ENCODE results near the gene MAGEL2. TPM values are rescaled to one million over a fixed set of nuclear protein-coding genes. Genes with fewer than 3 reads are reported as not detected.

MAGEL2 gene
- polyA plus RNA-seq, 1 of the 3 experiments (the other 2 are of a cell fraction) = 0.03 TPM

- Histone ChIP-seq H3K36me3 (replicated peaks in 1 of 2; ENCODE audit: control insufficient read depth in 1 of 2, insufficient read depth in 2 of 2, low read length in 1 of 2) (no peaks in the 10 kb centered on the region), H4K20me1 (ENCODE audit: insufficient read depth) (no peaks in the 10 kb centered on the region), H3K4me2 (no peak overlapping the region), H3K9ac (no peak overlapping the region), H3K9me2 (no peaks in the 10 kb centered on the region), H3K27me3 (ENCODE audit: insufficient read depth) (peaks cover 19% of the 10 kb centered on the region; the same call in 1 of the 2 replicates), H2AFZ (ENCODE audit: low read depth) (no peak overlapping the region), H3K27ac (ENCODE audit: low read depth in 2 of 2, low read length in 1 of 2) (no peak overlapping the region), H3F3A (replicated peaks; ENCODE audit: insufficient read depth) (no peaks in the 10 kb centered on the region), H3K4me1 (ENCODE audit: control insufficient read depth in 1 of 2, insufficient read depth in 2 of 2, low read depth in 1 of 2, low read length in 1 of 2) (no peaks in the 10 kb centered on the region), H3K4me3 (ENCODE audit: low read depth in 2 of 2, low read length in 1 of 2) (peak overlapping the region in 1 of 2 experiments; percentile 23; a peak in 1 of 4 replicates), H3K9me3 (no peaks in the 10 kb centered on the region), H3K79me2 (ENCODE audit: insufficient read depth) (no peaks in the 10 kb centered on the region)
- TF ChIP-seq, protein P1, sequence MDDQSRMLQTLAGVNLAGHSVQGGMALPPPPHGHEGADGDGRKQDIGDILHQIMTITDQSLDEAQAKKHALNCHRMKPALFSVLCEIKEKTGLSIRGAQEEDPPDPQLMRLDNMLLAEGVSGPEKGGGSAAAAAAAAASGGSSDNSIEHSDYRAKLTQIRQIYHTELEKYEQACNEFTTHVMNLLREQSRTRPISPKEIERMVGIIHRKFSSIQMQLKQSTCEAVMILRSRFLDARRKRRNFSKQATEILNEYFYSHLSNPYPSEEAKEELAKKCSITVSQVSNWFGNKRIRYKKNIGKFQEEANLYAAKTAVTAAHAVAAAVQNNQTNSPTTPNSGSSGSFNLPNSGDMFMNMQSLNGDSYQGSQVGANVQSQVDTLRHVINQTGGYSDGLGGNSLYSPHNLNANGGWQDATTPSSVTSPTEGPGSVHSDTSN (IDR thresholded peaks at IDR 0.05) = no peak
- TF ChIP-seq, protein P2, sequence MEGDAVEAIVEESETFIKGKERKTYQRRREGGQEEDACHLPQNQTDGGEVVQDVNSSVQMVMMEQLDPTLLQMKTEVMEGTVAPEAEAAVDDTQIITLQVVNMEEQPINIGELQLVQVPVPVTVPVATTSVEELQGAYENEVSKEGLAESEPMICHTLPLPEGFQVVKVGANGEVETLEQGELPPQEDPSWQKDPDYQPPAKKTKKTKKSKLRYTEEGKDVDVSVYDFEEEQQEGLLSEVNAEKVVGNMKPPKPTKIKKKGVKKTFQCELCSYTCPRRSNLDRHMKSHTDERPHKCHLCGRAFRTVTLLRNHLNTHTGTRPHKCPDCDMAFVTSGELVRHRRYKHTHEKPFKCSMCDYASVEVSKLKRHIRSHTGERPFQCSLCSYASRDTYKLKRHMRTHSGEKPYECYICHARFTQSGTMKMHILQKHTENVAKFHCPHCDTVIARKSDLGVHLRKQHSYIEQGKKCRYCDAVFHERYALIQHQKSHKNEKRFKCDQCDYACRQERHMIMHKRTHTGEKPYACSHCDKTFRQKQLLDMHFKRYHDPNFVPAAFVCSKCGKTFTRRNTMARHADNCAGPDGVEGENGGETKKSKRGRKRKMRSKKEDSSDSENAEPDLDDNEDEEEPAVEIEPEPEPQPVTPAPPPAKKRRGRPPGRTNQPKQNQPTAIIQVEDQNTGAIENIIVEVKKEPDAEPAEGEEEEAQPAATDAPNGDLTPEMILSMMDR (IDR thresholded peaks at IDR 0.05) = peak; percentile 92
- TF ChIP-seq RAD21 (IDR thresholded peaks at IDR 0.05; ENCODE audit: low read length) (peak; percentile 88), IRF3 (IDR thresholded peaks at IDR 0.05; ENCODE audit: low read depth, low read length) (no peak), SMC3 (IDR thresholded peaks at IDR 0.05; ENCODE audit: low read depth, low read length) (peak; percentile 67), RCOR1 (IDR thresholded peaks at IDR 0.05; ENCODE audit: low read length) (no peak), YY1 (IDR thresholded peaks at IDR 0.05; ENCODE audit: low read depth) (no peak), USF1 (IDR thresholded peaks at IDR 0.05; ENCODE audit: borderline replicate concordance, low read depth) (no peak)
- ChIA-PET POLR2A (no interaction called here), CTCF (interaction anchor here (0.6 to 2.7 kb wide), 17 partner anchors 8 to 238 kb away, joined by 3 to 22 read pairs (median 5); no protein-coding TSS in a partner anchor)
- peak; percentile 81 for DNase-seq
- 2% methylated on average over 12 of the region's 13 CpGs for WGBS (ENCODE audit: low lambda C conversion rate)
Measured at GRCh38 chr15:23642413-23643044, 5.1 kb downstream of the MAGEL2 start.

- no peak overlapping the region for H3K27ac ChIP-seq (ENCODE audit: low read depth in 2 of 2, low read length in 1 of 2)
- H2AFZ ChIP-seq (ENCODE audit: low read depth) = no peak overlapping the region
- no peaks in the 10 kb centered on the region for H3F3A ChIP-seq (replicated peaks; ENCODE audit: insufficient read depth)
- H3K36me3 ChIP-seq (replicated peaks in 1 of 2; ENCODE audit: control insufficient read depth in 1 of 2, insufficient read depth in 2 of 2, low read length in 1 of 2) = no peaks in the 10 kb centered on the region
- H3K9me2 ChIP-seq = no peaks in the 10 kb centered on the region
- DNase-seq = no peak
- peaks cover 21% of the 10 kb centered on the region; the same call in 1 of the 2 replicates for H3K27me3 ChIP-seq (ENCODE audit: insufficient read depth)
- H3K9me3 ChIP-seq = no peaks in the 10 kb centered on the region
- no peaks in the 10 kb centered on the region for H3K79me2 ChIP-seq (ENCODE audit: insufficient read depth)
- ChIA-PET CTCF (interaction anchor here (1.1 to 2.0 kb wide), 3 partner anchors 8 to 28 kb away, joined by 4 to 11 read pairs (median 4); no protein-coding TSS in a partner anchor), POLR2A (no interaction called here)
- no peak overlapping the region for H3K4me3 ChIP-seq (ENCODE audit: low read depth in 2 of 2, low read length in 1 of 2)
- no peak overlapping the region for H3K9ac ChIP-seq
- H3K4me2 ChIP-seq = no peak overlapping the region
- H3K4me1 ChIP-seq (ENCODE audit: control insufficient read depth in 1 of 2, insufficient read depth in 2 of 2, low read depth in 1 of 2, low read length in 1 of 2) = no peaks in the 10 kb centered on the region
- H4K20me1 ChIP-seq (ENCODE audit: insufficient read depth) = no peaks in the 10 kb centered on the region
- WGBS (ENCODE audit: low lambda C conversion rate) = 10% methylated on average over 5 of the region's 8 CpGs
- no peak for TF ChIP-seq TEAD4 (IDR thresholded peaks at IDR 0.05; ENCODE audit: borderline replicate concordance, insufficient read depth)
- no peak for TF ChIP-seq IRF3 (IDR thresholded peaks at IDR 0.05; ENCODE audit: low read depth, low read length)
- no peak for TF ChIP-seq EP300 (IDR thresholded peaks at IDR 0.05; ENCODE audit: borderline replicate concordance in 1 of 2, low read depth in 1 of 2, low read length in 1 of 2)
- no peak for TF ChIP-seq NRF1 (IDR thresholded peaks at IDR 0.05; ENCODE audit: low read depth, low read length)
- no peak for TF ChIP-seq NFIC (IDR thresholded peaks at IDR 0.05; ENCODE audit: borderline replicate concordance)
- TF ChIP-seq MEF2A (IDR thresholded peaks at IDR 0.05; ENCODE audit: borderline replicate concordance, low read depth) = no peak
- TF ChIP-seq TAF1 (IDR thresholded peaks at IDR 0.05; ENCODE audit: borderline replicate concordance, low read depth, low read length) = no peak
- TF ChIP-seq, protein P1 (IDR thresholded peaks at IDR 0.05) = no peak
- no peak for TF ChIP-seq JUND (IDR thresholded peaks at IDR 0.05)
- TF ChIP-seq POLR2AphosphoS5 (IDR thresholded peaks at IDR 0.05; ENCODE audit: low read depth, low read length) = no peak
- TF ChIP-seq FOXJ3 (CRISPR knock-in tag; IDR thresholded peaks at IDR 0.05) = no peak
- no peak for TF ChIP-seq MXI1 (IDR thresholded peaks at IDR 0.05; ENCODE audit: low read depth, low read length)
- TF ChIP-seq GABPA (IDR thresholded peaks at IDR 0.05; ENCODE audit: low read depth) = no peak
- TF ChIP-seq FOSL2 (IDR thresholded peaks at IDR 0.05; ENCODE audit: borderline replicate concordance, low read depth) = no peak
- TF ChIP-seq TCF12 (IDR thresholded peaks at IDR 0.05) = no peak
Measured at GRCh38 chr15:23634181-23634580, 13.5 kb downstream of the MAGEL2 start.
